Stimulated activated CD4-positive, alpha-beta T cell treated with anti-CD3 and anti-CD28 coated beads, Interleukin-4, amount 100 ng/mL, for 1 hour (primary cell): ENCODE results near the gene RNFT2.
"Not testable (repeated sequence)": the region's sequence is repeated elsewhere in the genome, so short reads cannot be mapped to it uniquely, and the experiment has no call there.

Source experiments
- DNase-seq: peaks from one replicate; pipeline ENCODE4 v3.0.0-alpha.2; 2020

The RNFT2 gene

DNA sequence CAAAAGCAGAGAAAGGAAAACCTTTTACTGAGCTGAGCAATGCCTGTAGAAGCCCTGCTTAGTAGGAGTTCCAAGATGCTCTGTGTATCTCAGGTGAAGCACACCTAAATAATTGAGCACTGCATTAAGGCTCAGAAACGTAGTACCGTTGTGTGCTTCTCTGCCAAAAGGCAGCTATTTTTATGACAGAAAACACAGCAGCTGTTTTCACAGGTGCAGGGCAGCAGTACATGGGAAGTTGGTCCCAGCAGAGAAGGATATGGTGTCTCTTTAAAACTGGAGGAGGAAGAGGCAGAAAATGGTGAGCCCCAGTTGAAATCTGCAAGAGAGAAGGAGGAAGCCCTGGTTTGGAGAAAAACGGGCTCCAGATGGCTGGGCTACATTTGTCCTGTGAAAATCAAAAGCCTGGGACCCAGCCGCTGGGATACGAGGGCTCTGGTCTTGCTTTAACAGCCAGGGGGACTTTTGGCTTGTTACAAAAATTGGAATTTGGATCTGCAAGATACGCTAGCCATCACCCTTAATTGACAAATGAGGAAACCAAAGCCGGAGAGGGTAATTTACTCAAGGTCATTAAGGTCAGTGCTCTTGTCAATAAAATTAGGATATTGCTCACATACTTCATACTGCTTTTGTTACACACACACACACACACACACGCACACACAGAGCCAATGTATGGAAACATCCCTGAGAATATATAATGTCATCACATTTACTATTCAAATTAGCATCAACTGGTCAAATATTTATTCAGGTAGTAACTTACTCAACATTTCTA is 27.6 kb upstream of the RNFT2 start:
- DNase-seq, result no peak

DNA sequence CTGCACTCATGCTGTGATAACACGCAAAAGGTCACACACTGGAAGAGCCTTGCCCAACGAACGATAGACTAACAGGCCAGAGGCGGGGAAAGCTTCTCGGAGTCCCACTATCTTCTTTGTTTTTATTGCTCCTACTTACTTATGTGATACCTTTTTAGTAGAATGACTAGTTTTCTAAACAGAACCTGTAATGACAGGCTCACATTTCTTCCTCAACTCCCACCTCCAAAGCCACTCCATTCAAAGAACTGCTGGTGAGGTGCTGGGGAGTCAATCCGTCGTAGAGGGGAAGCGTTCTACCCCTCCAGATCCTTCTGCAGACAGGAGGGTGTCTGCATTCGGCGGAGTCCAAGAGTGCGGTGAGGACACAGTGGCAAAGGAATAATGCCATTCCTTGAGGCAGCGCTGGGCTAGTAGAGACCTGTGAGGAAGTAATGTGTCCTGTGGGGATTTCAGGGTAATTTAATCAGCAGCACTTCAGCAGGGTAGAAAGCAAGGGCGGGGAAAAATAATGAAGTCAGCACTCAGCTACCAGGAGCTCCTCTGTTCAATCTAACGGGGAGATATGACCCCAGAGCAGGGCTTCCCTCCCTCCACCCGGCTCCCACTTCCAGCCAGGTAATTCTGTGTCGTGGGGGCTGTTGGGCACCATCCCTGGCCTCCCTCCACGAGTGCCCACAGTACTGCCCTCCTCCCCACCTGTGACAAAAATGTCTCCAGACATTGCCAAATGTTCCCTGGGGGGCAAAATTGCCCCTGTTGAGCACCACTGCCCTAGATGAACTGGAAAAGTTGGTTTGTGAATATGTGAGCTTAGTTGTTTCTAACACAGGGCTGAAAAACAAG is 25.4 kb upstream of the RNFT2 start:
- DNase-seq, result no peak

DNA sequence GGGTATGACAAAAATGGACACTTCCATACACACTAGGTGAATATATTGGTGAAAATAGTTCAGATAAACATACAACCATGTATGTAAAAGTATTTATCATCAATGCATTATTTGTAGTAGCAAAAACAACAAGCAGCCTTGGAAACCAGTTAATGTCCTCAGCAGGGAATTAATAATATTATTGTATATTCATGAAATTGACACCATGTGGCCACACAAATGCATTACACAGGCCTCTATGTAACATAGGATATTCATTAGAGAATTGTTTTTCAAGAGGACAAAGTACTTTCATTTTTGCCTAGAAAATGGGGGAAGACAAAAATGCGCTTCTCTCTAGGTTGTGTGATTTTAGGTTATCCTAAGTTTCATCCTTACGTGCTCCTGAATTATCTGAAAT is 24.6 kb upstream of the RNFT2 start:
- no peak for DNase-seq

DNA sequence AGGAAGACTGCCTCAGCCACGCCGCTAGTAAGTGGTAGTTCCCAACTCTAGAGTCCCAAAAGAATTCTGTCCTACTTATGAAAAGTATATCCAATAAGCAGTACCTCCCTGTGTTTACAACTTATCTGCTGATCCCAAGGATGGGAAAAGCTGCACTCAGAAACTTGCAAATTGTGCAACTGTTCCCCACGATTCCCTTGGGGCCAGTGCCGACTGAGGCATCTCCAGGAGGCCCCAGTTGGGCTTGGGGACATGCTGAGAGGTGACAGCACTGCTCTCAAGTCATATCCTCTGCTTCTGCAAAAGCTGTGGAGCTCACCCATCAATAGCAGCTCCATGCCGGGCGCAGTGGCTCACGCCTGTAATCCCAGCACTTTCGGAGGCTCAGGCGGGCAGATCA is 23.9 kb upstream of the RNFT2 start:
- DNase-seq, result no peak

DNA sequence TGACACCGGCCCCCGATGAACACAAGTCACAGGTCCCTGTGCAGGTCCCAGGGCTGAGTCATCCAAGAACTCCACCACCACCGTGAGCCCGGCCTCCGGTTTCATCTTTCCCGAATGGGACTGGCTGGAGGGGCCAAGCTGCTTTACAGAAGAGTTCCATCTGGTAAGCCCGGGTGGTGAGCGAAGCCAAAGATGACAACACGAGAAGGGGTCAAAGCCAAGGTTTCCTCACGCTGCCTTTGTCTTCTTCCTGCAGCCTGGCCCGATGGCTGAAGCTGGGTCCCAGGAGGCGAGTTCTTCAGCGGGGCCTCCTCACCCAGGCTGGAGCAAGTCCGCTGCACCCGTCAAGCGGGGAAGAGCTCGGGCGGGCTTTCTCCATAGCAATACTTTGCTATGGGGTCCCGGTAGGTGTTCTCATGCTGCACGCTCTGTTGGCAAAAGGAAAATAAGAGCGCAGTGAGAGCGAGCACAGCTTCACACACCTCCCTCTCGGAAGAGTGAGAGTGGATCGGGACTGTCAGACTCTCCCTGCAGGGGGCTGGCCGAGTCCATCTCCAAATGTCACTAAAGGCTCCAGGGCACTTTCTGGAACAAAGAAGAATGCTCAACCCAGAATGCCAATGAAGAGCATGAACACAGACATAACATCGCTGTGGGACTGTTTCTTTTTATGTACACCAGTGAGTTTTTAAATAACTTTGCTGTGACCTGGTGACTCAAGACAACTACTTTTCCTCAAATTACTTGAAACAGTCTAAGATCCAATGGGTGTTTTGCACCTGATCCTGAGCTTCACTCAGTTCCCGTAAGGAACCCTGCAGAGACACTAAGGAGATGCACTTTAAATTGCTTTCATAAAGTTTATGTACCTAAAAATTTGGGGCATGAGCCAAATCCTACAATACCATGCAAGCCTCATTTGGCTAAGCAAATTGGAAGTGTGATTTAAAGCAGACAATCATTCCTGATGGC is 20.4 kb upstream of the RNFT2 start:
- DNase-seq, result no peak

DNA sequence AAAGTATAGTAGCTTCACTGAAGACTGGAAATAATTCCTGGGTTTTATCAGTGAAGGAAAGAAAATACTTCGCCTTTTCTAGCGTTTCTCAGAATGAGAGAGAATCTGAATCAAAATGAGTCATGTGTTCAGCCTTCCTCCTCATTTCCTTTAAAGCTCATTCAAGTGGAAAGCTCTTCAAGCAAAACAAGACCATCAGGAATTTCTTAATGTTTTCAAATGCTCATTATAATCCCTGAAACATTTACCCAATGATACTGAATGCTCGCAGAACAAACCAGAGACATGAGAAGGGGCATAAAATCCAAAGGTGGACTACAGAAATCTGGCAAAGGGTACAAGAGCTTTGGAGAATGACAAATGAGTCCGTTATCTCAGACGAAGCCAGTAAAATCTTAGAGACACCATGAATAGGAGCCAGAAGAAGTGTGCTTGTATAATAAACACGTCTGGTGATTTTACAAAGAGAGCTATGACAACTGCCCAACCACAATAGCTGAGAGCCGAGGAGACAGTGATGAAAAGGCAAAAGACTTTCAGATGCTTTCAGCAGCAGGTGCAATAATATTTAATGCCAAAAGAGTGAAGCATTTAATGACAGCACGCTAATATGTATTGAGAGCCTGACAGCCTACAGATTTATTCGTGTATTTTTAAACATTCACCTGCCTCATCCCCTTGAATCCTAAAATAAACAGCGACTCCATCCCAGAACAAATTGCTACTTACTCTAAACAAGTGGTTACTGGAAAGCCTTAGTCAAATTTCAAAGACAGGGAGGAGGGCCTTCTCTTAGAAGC is 19.3 kb upstream of the RNFT2 start:
- no peak for DNase-seq

DNA sequence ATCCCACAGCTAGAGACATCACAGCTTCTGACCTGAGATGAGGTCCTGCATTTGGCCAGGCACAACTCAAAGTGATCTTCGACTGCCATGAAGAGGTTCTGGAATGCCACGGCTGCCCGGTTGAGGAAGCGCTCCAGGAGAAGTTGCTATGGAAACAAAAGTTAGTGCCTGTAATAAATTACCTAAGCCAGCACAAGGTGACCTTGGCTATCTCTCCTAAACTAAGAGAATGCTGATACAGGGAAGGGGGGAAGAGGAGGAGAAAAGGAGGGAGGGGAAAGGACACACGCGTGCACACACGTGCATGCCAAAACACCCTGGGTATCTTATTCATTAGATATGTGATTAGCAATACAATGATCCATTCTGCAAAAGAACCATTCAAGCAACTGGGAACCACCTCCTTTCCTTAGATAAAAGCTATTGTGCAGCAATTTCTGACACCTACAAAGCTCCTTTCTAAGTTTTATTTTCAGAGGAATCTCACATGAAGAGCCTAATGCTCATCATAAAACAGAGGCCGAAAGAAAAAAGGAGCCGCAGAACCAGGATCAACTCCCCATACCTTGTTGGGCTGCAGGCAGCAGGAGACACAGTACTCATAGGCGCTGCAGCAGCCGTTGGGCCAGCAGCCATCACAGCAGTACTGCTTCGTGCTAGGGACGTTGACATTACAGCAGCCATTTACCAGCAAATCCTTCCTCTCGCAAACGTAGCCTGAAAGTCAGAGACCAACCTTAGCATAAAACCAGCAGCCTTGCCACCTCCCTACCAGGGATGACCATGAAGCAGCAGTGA is 18.2 kb upstream of the RNFT2 start:
- DNase-seq, result no peak

DNA sequence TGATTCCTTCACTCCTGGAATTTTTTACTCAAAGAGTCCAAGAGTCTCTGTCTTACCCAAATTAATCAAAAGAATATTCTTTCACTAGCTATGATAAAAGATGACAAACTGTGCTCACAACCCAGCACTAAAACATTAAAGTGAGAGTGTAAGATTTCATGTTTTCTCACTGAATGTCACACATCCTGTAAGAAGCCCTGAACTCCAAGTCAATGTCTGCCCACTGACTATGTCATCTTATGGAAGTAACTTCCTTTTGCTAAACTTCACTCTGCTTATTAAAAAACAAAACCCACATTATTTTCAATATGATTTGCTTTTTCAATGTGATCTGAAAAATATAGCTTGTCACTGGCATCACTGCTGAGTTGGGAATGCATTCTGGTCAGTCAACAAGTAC is 15.9 kb upstream of the RNFT2 start:
- no peak for DNase-seq

DNA sequence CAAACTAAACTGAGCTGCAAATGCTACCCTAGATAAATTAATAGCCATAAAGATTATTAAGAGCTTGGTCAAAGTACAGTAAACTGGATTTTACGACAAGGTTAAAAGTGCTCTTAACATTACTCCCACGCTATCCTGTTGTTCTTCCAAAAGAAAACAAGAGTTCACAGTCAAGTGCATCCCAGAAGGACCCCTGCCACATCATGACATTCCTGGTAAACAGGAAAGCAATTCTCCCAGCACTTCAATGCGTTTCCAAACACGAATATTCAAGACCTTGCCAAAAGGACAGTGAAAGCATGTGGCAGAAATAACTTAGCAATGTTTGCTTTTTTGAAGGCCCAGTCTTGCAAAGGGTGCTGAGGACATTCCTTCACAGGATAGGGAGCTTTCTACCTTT is 11.4 kb upstream of the RNFT2 start:
- no peak for DNase-seq

DNA sequence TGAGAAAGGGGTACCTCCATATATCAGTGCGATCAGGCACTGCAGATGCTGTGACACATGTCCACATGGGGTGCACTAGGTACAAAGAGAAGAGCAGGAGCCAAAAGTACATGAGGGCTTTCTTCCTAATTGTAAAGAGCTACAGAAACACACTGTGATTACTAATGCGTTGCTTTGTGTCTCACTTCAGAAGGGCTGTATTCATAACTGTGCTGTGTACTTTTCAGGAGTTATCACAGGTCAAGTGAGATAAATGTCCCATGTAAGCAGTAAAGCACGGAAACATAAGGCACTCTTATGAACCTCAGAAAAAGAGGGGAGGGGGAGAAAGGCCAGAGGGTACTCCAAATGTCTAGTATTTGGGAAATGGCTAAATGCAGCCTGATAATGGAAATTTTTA is 10.9 kb upstream of the RNFT2 start:
- DNase-seq, result no peak

DNA sequence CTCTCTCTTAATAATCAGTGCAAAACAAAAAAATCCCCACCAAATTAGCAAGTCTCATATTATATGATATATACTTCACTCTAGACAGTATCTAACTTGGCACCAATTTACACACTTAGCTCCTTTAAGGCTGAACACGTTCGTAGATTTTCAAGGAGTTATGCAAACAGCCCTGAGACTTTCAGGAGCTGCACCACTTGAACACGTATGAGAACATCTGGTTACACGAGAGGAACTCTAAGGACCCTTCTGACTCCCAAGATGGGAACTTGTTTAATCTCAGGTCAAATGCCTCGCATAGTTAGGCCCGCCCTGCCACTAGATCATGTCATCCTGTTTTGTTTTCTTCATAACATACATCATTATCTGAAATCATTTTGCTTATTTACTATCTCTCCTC is 10.2 kb upstream of the RNFT2 start:
- no peak for DNase-seq

DNA sequence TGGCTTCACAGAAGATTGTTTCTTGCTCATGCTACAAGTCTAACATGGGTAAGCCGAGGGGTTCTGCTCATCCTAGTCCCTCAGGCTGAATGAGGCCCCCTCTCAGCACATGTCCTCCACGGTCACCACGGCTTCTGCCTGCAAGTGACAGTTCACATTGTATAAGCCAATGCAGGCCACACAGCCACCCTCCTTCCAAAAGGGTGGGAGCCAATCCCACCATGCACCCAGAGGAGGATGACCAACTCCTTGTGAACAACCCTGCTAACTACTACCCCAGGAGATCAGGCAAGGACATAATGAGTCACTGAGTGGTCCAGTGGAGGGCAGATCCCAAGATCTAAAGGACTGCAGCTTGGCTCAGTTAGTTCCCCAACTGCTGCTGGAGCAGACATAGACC is 6.3 kb upstream of the RNFT2 start:
- DNase-seq, result no peak

DNA sequence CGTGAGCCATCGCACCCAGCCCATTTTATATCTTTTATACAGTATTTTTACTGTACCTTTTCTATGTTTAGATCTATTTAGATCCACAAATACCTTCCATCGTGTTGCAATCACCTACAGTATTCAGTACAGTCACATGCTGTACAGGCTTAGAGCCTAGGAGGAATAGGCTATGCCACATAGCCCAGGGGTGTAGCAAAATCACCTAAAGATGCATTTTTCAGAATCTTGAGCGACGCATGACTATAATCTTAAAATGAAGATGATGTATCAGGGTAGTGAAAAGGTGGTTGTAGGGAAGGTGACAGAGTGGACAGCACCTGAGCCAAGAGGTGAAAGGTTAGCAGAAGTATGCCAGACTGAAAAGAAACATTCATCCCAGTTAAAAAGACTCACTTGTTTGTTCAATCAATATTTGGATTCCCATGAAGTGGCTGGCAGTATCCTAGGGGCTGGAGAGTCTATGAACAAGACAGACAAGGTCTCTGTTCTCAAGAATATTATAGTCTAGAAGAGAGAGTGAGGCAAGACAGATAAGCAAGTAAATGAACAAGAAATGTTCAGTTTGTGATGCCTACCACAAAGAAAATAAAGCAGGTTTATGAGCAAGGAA is 3.9 kb upstream of the RNFT2 start:
- DNase-seq, result no peak

DNA sequence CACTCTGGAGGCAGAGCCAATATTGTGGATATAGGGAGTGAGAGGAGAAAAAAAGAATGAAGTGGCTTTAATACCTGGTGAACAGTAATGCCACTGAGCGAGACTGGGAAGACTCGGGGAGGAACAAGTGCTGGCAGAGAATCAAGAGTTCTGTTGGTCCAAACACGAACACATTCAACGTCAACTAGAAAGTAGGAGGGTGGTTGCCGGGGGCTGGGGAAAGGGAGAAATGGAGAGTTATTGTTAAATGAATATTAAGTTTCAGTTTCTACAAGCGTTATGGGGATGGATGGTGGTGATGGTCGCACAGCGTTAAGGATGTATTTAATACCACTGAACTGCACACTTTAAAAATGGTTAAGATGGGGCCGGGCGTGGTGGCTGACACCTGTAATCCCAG is 3.0 kb upstream of the RNFT2 start:
- DNase-seq, result no peak

DNA sequence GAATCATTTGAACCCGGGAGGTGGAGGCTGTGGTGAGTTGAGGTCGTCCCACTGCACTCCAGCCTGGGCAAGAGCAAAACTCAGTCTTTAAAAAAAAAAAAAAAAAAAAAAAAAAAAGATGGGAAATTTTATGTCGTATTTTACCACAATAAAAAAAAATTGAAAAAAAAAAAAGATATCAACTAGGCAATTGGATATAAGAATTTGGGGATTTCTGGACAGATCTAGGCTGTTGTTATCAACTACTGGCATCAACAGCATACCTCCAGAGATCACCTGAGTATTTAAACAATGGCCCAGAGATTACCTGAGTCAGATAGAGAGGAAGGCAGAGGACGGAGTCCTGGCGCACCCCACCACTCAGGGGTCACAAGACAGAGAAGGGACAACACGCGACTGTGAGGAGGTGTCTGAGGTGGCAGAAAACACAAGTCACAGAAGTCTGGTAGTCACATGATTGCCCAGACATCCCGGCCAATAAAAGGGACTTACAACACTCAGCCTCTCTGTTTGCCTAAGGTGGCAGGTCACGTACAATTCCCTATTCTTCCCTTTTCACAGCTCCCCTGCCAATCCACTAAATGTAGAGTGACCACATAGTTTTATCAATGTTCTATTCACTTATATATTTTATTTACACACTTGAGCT is 2.0 kb upstream of the RNFT2 start:
- DNase-seq, result no peak

DNA sequence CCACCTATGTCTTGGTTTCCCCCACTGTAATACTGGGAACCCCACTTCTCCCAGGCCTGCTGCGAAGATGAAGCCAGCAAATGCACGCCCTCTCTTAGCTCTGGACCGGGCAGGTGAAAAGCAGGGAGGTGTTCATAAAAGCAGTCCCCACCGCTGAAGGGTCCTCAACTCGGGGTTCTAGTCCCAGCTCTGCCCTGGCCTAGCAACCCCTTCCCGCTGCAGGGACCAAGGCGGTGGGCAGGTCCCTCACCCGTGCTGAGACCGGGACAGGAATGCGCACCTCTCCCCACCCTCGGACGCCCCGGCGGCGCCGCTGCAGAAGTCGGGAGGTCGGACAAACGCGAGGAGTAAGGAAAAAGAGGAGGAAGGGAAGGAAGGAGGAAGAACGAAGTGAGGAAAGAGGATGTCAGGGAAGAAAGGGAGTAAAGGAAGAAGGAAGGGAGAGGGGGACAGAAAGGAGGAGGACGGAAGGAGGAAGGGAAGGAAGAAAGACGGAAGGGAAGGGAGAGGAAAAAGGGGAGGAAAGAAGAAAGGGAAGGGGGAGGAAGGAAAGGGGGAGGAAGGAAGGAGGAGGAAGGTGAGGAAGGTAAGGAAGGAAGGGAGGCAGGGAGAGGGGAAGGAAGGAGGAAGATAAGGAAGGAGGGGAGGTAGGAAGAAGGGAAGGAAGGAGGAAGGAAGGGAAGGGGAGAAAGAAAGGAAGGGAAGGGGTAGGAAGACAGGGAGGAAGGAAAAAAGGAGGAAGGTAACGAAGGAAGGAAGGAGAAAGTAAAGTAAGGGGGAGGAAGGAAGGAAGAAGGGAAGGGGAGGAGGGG is 947 bp upstream of the RNFT2 start:
- no peak for DNase-seq

DNA sequence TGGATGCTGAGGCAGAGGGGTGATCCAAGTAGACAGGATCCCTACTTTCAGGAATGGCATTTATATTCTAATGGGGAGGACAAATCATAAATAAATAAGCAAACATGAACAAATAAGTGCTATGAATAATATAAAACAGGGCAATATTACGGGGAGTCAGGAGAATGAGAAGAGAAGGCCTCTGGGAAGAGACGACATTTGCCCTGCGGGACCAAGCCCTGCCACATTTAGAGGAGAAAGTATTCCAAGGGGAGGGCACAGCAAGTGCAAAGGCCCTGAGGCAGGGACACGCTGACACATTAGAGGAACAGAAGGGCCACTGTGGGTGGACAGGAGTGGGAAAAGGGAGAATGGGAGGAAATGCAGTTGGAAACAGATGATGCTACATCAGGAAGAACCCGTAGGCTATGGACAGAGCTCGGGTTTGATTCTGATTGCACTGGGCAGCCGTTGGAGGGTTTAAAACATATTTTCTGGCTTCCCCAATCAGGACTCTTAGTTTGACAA is 1.3 kb downstream of the RNFT2 start:
- DNase-seq, result no peak

DNA sequence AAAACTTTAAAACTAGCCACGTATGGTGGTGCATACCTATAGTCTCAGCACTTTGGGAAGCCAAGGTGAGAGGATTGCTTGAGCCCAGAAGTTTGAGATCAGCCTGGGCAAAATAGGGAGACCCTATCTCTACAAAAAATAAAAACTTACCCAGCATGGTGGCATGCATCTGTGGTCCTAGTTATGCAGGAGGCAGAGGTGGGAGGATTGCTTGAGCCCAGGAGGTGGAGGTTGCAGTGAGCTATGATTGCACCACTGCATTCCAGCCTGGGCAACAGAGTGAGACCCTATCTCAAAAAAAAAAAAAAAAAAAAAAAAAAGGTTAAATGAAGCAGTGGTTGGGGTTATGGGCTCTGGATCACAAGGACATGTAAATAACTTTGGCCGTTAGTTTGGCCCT is 4.7 kb downstream of the RNFT2 start:
- not testable (repeated sequence) for DNase-seq

DNA sequence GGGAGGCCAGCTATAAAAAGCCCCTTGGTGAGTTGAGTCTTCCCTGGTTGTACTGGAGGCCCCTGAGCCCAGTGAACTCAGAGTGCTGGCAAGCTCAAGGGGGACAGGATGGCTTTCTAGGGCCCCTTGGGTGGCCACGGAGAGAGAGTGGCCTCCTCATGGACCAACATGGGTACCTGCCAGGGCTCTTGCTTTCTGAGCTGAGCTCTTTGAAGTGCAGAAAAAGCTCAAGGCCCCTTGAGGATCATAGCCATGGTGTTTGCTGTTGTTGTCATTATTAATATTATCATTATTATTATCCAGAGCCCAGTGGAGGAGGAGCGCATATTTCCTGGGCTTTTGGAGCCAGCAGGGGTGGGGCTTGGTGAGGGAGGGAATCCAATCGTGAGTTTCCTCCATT is 6.7 kb downstream of the RNFT2 start:
- no peak for DNase-seq
